ENCODE data around the gene PHACTR2. TPM values are rescaled to one million over a fixed set of nuclear protein-coding genes. Genes with fewer than 3 reads are reported as not detected.

PHACTR2 gene
- total and polyA plus RNA-seq, 11 donors, result 10.2 to 101 (median 67.9) TPM

GRCh38 chr6:143745166-143746133 is 67.7 kb downstream of the PHACTR2 start:
- Histone ChIP-seq H3K36me3 (peaks cover 0 to 8% (median 0%) of the 10 kb centered on the region in 9 donors), H3K27ac (peak overlapping the region; percentile 26 to 81 (median 65)), H3K9me3 (no peaks in the 10 kb centered on the region), H3K4me1 (peaks cover 7 to 78% (median 58%) of the 10 kb centered on the region in 12 donors), H3K4me3 (peak overlapping the region in 6 of 12 donors; percentile 1 to 15 (median 12)), H3K27me3 (no peaks in the 10 kb centered on the region)
- peak; percentile 27 to 65 (median 60) for ATAC-seq
- DNase-seq, result peak in 1 of 5 donors; percentile 49
- WGBS, 4 donors, result 48 to 62% (median 51%) methylated on average over 22 of the region's 22 CpGs
- intact Hi-C loops (cut with DNase I), result loop anchor here in 7 of 10 donors (2.0 to 10.0 kb wide), 7 partner anchors 48 to 97 kb away; partner anchors contain the start of genes LTV1 (in 1 of the 7) and PHACTR2 (in 1 of the 7)
- no peak for TF ChIP-seq CTCF (IDR thresholded peaks at IDR 0.05)
- no peak for TF ChIP-seq POLR2A (IDR thresholded peaks at IDR 0.05)

GRCh38 chr6:143746202-143747119 is 68.7 kb downstream of the PHACTR2 start:
- no peak for ATAC-seq
- TF ChIP-seq POLR2A (IDR thresholded peaks at IDR 0.05) (no peak), CTCF (IDR thresholded peaks at IDR 0.05) (no peak)
- Histone ChIP-seq H3K27ac (peak overlapping the region; percentile 26 to 81 (median 65)), H3K4me3 (peak overlapping the region in 3 of 12 donors; percentile 9 to 14 (median 13)), H3K27me3 (no peaks in the 10 kb centered on the region), H3K36me3 (peaks cover 0 to 8% (median 0%) of the 10 kb centered on the region in 9 donors), H3K4me1 (peaks cover 7 to 88% (median 60%) of the 10 kb centered on the region in 12 donors), H3K9me3 (no peaks in the 10 kb centered on the region)
- no peak for DNase-seq
- WGBS, 4 donors, result 77 to 85% (median 78%) methylated on average over 12 of the region's 12 CpGs
- intact Hi-C loops (cut with DNase I), result loop anchor here in 6 of 10 donors (5.0 to 10.0 kb wide), 6 partner anchors 49 to 96 kb away; partner anchors contain the start of genes LTV1 (in 1 of the 6) and PHACTR2 (in 1 of the 6)

- peak overlapping the region in 7 of 12 donors; percentile 4 to 68 (median 11) for H3K27ac ChIP-seq
- TF ChIP-seq CTCF (IDR thresholded peaks at IDR 0.05) (no peak), POLR2A (IDR thresholded peaks at IDR 0.05) (no peak)
- H3K36me3 ChIP-seq, result peaks cover 0 to 8% (median 0%) of the 10 kb centered on the region in 9 donors
- H3K9me3 ChIP-seq, result no peaks in the 10 kb centered on the region
- intact Hi-C loops (cut with DNase I), result loop anchor here in 6 of 10 donors (5.0 to 10.0 kb wide), 6 partner anchors 50 to 95 kb away; partner anchors contain the start of genes LTV1 (in 1 of the 6) and PHACTR2 (in 1 of the 6)
- 20 to 33% (median 31%) methylated on average over 8 of the region's 8 CpGs for WGBS, 4 donors
- ATAC-seq (peak in 1 of 4 donors; percentile 19), DNase-seq (no peak)
- H3K27me3 ChIP-seq, result no peaks in the 10 kb centered on the region
- no peak overlapping the region for H3K4me3 ChIP-seq
- H3K4me1 ChIP-seq, result peaks cover 7 to 81% (median 55%) of the 10 kb centered on the region in 12 donors
These were observed 69.6 kb downstream of the PHACTR2 start for GRCh38 chr6:143747347-143747842.

Measured in heart left ventricle (tissue), 16 donors.